NB4 (cell line): ENCODE measurements around the gene ORM1.

Source experiments
- POLR2A ChIP-seq: IDR thresholded peaks from 2 replicates; pipeline ENCODE4 v1.6.1; 2011; ENCODE audit warnings: mild to moderate bottlenecking; ENCODE audit not compliant: insufficient read length; ENCODE audit errors: extremely low read depth
- TF ChIP-seq, protein P1 (sequence below): IDR thresholded peaks from 2 replicates; pipeline ENCODE4 v1.6.1; 2011; ENCODE audit warnings: low read depth, low read length

DNA sequence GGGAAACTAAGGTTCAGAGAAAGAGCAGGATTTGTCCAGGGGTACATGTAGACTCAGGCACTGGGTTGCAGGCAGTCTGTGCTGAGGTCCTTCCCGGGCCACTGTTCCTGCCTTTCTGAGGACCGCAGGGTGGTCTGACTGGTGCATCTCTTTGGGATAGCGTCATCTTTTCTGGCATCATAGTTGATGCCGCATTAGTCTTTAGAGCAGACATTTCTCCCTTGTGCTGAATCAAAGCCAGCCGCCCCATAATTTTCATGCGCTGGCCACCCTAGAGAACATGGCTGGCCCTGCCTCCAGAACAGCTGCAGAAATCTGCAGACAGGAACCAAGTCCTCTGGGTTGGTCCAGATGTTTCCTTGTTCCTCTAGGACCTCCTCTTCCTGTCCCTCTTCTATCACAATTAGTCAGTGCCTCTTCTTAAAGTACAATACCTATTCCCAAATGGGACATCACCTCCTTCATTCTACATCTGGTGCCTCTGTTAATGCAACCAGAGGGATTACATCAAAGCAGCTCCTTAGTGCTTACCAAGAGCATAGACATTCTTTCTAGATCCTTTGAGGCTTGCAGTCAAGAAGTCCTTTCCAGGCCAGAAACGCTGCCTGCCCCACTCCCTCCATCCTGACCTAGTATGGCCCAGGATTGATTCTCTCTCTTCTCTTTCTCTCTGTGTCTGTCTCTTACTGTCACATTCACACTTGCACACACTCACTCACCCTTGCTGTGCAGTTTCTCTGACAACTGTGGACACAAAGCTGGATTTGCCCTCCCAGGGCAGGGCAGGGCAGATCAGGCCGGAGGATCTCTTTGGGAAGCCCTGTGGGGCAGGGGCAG lies 42.0 kb upstream of the ORM1 start:
- TF ChIP-seq, protein P1, sequence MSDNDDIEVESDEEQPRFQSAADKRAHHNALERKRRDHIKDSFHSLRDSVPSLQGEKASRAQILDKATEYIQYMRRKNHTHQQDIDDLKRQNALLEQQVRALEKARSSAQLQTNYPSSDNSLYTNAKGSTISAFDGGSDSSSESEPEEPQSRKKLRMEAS: no peak
- TF ChIP-seq POLR2A: no peak
